Measurements from ENCODE around the gene MTUS2. TPM values are rescaled to one million over a fixed set of nuclear protein-coding genes. Genes with fewer than 3 reads are reported as not detected.
"Not testable (repeated sequence)": the region's sequence is repeated elsewhere in the genome, so short reads cannot be mapped to it uniquely, and the experiment has no call there.

The MTUS2 gene
- total and polyA plus RNA-seq, 4 donors, result under 0.01 to 0.70 (median 0.15) TPM

DNA sequence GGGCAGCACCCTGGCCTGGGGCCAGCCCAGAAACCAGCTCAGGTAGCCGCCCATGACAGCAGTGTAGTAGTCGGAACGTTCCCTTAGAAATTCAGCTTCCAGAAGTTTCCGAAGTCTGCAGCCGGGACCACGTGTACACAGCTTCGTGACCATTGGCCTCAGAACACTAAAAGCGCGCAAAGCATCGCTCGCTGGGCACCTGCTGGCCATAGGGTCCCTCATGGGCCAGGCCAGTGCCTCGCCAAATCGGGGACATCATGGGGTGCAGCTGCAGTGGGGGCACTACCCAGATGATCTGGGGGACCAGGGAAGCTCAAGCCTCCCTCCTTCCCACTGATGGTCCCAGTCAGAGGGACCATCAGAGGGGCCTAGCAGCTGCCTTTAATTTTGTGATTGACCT, 384.5 kb downstream of the MTUS2 start:
- TF ChIP-seq, protein P1, sequence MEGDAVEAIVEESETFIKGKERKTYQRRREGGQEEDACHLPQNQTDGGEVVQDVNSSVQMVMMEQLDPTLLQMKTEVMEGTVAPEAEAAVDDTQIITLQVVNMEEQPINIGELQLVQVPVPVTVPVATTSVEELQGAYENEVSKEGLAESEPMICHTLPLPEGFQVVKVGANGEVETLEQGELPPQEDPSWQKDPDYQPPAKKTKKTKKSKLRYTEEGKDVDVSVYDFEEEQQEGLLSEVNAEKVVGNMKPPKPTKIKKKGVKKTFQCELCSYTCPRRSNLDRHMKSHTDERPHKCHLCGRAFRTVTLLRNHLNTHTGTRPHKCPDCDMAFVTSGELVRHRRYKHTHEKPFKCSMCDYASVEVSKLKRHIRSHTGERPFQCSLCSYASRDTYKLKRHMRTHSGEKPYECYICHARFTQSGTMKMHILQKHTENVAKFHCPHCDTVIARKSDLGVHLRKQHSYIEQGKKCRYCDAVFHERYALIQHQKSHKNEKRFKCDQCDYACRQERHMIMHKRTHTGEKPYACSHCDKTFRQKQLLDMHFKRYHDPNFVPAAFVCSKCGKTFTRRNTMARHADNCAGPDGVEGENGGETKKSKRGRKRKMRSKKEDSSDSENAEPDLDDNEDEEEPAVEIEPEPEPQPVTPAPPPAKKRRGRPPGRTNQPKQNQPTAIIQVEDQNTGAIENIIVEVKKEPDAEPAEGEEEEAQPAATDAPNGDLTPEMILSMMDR (IDR thresholded peaks at IDR 0.05; ENCODE audit: low read depth, low read length, missing input control), result no peak
- TF ChIP-seq HNF4G (IDR thresholded peaks at IDR 0.05) (no peak), FOXA1 (IDR thresholded peaks at IDR 0.05) (no peak)
- TF ChIP-seq, protein P2, sequence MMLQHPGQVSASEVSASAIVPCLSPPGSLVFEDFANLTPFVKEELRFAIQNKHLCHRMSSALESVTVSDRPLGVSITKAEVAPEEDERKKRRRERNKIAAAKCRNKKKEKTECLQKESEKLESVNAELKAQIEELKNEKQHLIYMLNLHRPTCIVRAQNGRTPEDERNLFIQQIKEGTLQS (IDR thresholded peaks at IDR 0.05), result no peak
- Histone ChIP-seq H3K4me1 (ENCODE audit: control insufficient read depth in 4 of 4, insufficient read depth in 4 of 4, low read length in 3 of 4) (no peaks in the 10 kb centered on the region), H3K36me3 (ENCODE audit: control insufficient read depth in 4 of 4, insufficient read depth in 3 of 4, low read depth in 1 of 4, low read length in 3 of 4) (no peaks in the 10 kb centered on the region), H3K4me3 (ENCODE audit: low read depth in 1 of 3, low read length in 3 of 3) (no peak overlapping the region), H3K9me3 (ENCODE audit: control insufficient read depth in 4 of 4, low read length in 3 of 4) (no peaks in the 10 kb centered on the region), H3K27me3 (ENCODE audit: control insufficient read depth in 4 of 4, insufficient read depth in 4 of 4, low read length in 3 of 4) (no peaks in the 10 kb centered on the region), H3K27ac (ENCODE audit: low read depth in 1 of 2, low read length in 2 of 2) (no peak overlapping the region), H3K9ac (ENCODE audit: low read depth in 1 of 2, low read length in 2 of 2) (no peak overlapping the region)
- no peak for DNase-seq (ENCODE audit: low spot score)
- 96% methylated on average over 13 of the region's 13 CpGs for WGBS

GRCh38 chr13:29210676-29211075, 390.5 kb downstream of the MTUS2 start:
- no peaks in the 10 kb centered on the region for H3K27me3 ChIP-seq (ENCODE audit: control insufficient read depth in 4 of 4, insufficient read depth in 4 of 4, low read length in 3 of 4)
- 63% methylated on average over 4 of the region's 4 CpGs for WGBS

GRCh38 chr13:29211162-29211561, 391.0 kb downstream of the MTUS2 start:
- H3K27ac ChIP-seq (ENCODE audit: low read depth in 1 of 2, low read length in 2 of 2); H3K36me3 ChIP-seq (ENCODE audit: control insufficient read depth in 4 of 4, insufficient read depth in 3 of 4, low read depth in 1 of 4, low read length in 3 of 4); H3K27me3 ChIP-seq (ENCODE audit: control insufficient read depth in 4 of 4, insufficient read depth in 4 of 4, low read length in 3 of 4); DNase-seq (ENCODE audit: low spot score); H3K9ac ChIP-seq (ENCODE audit: low read depth in 1 of 2, low read length in 2 of 2); H3K9me3 ChIP-seq (ENCODE audit: control insufficient read depth in 4 of 4, low read length in 3 of 4); H3K4me1 ChIP-seq (ENCODE audit: control insufficient read depth in 4 of 4, insufficient read depth in 4 of 4, low read length in 3 of 4); H3K4me3 ChIP-seq (ENCODE audit: low read depth in 1 of 3, low read length in 3 of 3): not testable (repeated sequence)
- WGBS, result 87% methylated on average over 5 of the region's 5 CpGs

More at GRCh38 chr13:29210676-29211075, 390.5 kb downstream of the MTUS2 start:
- no peaks in the 10 kb centered on the region for H3K36me3 ChIP-seq (ENCODE audit: control insufficient read depth in 4 of 4, insufficient read depth in 3 of 4, low read depth in 1 of 4, low read length in 3 of 4)
- no peak for DNase-seq (ENCODE audit: low spot score)
- H3K4me1 ChIP-seq (ENCODE audit: control insufficient read depth in 4 of 4, insufficient read depth in 4 of 4, low read length in 3 of 4), result no peaks in the 10 kb centered on the region
- H3K9ac ChIP-seq (ENCODE audit: low read depth in 1 of 2, low read length in 2 of 2), result no peak overlapping the region
- no peaks in the 10 kb centered on the region for H3K9me3 ChIP-seq (ENCODE audit: control insufficient read depth in 4 of 4, low read length in 3 of 4)
- no peak overlapping the region for H3K27ac ChIP-seq (ENCODE audit: low read depth in 1 of 2, low read length in 2 of 2)
- TF ChIP-seq JUND (IDR thresholded peaks at IDR 0.05) (no peak), FOXA1 (IDR thresholded peaks at IDR 0.05) (no peak), GABPA (IDR thresholded peaks at IDR 0.05 in 1 of 2, conservative IDR thresholded peaks at IDR 0.05 in 1 of 2) (no peak), RAD21 (IDR thresholded peaks at IDR 0.05) (no peak), RXRA (IDR thresholded peaks at IDR 0.05) (no peak), EGR1 (IDR thresholded peaks at IDR 0.05; ENCODE audit: low read depth in 2 of 2) (no peak), NR2F2 (IDR thresholded peaks at IDR 0.05) (no peak), HNF4A (conservative IDR thresholded peaks at IDR 0.05) (no peak), YY1 (IDR thresholded peaks at IDR 0.05) (no peak), MAX (IDR thresholded peaks at IDR 0.05) (no peak), HNF4G (IDR thresholded peaks at IDR 0.05) (no peak), TAF1 (conservative IDR thresholded peaks at IDR 0.05) (no peak), FOXA2 (IDR thresholded peaks at IDR 0.05) (no peak), SP1 (IDR thresholded peaks at IDR 0.05) (no peak)
- TF ChIP-seq, protein P1 (IDR thresholded peaks at IDR 0.05; ENCODE audit: low read depth, low read length, missing input control), result no peak
- TF ChIP-seq, protein P3, sequence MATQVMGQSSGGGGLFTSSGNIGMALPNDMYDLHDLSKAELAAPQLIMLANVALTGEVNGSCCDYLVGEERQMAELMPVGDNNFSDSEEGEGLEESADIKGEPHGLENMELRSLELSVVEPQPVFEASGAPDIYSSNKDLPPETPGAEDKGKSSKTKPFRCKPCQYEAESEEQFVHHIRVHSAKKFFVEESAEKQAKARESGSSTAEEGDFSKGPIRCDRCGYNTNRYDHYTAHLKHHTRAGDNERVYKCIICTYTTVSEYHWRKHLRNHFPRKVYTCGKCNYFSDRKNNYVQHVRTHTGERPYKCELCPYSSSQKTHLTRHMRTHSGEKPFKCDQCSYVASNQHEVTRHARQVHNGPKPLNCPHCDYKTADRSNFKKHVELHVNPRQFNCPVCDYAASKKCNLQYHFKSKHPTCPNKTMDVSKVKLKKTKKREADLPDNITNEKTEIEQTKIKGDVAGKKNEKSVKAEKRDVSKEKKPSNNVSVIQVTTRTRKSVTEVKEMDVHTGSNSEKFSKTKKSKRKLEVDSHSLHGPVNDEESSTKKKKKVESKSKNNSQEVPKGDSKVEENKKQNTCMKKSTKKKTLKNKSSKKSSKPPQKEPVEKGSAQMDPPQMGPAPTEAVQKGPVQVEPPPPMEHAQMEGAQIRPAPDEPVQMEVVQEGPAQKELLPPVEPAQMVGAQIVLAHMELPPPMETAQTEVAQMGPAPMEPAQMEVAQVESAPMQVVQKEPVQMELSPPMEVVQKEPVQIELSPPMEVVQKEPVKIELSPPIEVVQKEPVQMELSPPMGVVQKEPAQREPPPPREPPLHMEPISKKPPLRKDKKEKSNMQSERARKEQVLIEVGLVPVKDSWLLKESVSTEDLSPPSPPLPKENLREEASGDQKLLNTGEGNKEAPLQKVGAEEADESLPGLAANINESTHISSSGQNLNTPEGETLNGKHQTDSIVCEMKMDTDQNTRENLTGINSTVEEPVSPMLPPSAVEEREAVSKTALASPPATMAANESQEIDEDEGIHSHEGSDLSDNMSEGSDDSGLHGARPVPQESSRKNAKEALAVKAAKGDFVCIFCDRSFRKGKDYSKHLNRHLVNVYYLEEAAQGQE (IDR thresholded peaks at IDR 0.05), result no peak
- TF ChIP-seq, protein P4, sequence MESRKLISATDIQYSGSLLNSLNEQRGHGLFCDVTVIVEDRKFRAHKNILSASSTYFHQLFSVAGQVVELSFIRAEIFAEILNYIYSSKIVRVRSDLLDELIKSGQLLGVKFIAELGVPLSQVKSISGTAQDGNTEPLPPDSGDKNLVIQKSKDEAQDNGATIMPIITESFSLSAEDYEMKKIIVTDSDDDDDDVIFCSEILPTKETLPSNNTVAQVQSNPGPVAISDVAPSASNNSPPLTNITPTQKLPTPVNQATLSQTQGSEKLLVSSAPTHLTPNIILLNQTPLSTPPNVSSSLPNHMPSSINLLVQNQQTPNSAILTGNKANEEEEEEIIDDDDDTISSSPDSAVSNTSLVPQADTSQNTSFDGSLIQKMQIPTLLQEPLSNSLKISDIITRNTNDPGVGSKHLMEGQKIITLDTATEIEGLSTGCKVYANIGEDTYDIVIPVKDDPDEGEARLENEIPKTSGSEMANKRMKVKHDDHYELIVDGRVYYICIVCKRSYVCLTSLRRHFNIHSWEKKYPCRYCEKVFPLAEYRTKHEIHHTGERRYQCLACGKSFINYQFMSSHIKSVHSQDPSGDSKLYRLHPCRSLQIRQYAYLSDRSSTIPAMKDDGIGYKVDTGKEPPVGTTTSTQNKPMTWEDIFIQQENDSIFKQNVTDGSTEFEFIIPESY (IDR thresholded peaks at IDR 0.05), result no peak
- TF ChIP-seq, protein P2 (IDR thresholded peaks at IDR 0.05), result no peak
- no peak overlapping the region for H3K4me3 ChIP-seq (ENCODE audit: low read depth in 1 of 3, low read length in 3 of 3)
